PC-9 (cell line): ENCODE results near the gene BCAR3.

Experiments used
- EZH2 ChIP-seq: fragments of 200-600 bp; sonication (generic); IDR thresholded peaks from 2 replicates; pipeline ENCODE4 v1.8.0; 2017; ENCODE audit warnings: antibody characterized with exemption, low read depth
- TF ChIP-seq, protein P1 (sequence below): fragments of 200-600 bp; sonication (generic); conservative IDR thresholded peaks from 2 replicates; pipeline ENCODE4 v1.6.1; 2017; ENCODE audit warnings: mixed run types, antibody characterized with exemption, mild to moderate bottlenecking, moderate library complexity

GRCh38 chr1:93623436-93623835, 58.2 kb downstream of the BCAR3 start:
- TF ChIP-seq, protein P1, sequence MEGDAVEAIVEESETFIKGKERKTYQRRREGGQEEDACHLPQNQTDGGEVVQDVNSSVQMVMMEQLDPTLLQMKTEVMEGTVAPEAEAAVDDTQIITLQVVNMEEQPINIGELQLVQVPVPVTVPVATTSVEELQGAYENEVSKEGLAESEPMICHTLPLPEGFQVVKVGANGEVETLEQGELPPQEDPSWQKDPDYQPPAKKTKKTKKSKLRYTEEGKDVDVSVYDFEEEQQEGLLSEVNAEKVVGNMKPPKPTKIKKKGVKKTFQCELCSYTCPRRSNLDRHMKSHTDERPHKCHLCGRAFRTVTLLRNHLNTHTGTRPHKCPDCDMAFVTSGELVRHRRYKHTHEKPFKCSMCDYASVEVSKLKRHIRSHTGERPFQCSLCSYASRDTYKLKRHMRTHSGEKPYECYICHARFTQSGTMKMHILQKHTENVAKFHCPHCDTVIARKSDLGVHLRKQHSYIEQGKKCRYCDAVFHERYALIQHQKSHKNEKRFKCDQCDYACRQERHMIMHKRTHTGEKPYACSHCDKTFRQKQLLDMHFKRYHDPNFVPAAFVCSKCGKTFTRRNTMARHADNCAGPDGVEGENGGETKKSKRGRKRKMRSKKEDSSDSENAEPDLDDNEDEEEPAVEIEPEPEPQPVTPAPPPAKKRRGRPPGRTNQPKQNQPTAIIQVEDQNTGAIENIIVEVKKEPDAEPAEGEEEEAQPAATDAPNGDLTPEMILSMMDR: no peak
- no peak for TF ChIP-seq EZH2
